ENCODE measurements around the gene SNRNP40.
"Not testable (repeated sequence)": the region's sequence is repeated elsewhere in the genome, so short reads cannot be mapped to it uniquely, and the experiment has no call there.

The SNRNP40 gene

DNA sequence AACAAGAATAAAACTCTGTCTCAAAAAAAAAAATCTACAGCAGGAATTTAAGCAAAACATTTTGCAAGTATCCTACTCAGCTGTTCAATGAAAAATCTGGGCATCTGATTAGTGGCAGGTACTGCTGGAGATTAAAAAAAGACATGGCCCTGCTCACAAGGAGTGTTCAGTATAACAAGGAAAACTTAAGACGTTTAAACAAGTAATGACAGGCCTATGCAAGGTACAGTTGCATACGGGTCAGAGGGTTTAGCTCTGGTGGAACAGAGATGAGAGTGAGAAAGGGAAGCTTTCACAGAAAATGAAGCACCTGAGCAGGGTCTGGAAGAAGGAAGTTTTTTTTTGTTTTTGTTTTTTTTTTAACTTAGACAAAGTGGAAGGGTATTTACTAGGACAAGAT, 23.0 kb downstream of the SNRNP40 start:
- DNase-seq (ENCODE audit: extremely low read depth, insufficient read length) = no peak
- peaks cover 15% of the 10 kb centered on the region for H3K36me3 ChIP-seq (ENCODE audit: control insufficient read depth, insufficient read depth, low read length)
- no peaks in the 10 kb centered on the region for H3K27me3 ChIP-seq (replicated peaks; ENCODE audit: control insufficient read depth, insufficient read depth, low read length)
- no peak overlapping the region for H3K4me3 ChIP-seq (replicated peaks; ENCODE audit: low read depth, low read length)
- TF ChIP-seq, protein P1, sequence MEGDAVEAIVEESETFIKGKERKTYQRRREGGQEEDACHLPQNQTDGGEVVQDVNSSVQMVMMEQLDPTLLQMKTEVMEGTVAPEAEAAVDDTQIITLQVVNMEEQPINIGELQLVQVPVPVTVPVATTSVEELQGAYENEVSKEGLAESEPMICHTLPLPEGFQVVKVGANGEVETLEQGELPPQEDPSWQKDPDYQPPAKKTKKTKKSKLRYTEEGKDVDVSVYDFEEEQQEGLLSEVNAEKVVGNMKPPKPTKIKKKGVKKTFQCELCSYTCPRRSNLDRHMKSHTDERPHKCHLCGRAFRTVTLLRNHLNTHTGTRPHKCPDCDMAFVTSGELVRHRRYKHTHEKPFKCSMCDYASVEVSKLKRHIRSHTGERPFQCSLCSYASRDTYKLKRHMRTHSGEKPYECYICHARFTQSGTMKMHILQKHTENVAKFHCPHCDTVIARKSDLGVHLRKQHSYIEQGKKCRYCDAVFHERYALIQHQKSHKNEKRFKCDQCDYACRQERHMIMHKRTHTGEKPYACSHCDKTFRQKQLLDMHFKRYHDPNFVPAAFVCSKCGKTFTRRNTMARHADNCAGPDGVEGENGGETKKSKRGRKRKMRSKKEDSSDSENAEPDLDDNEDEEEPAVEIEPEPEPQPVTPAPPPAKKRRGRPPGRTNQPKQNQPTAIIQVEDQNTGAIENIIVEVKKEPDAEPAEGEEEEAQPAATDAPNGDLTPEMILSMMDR (IDR thresholded peaks at IDR 0.05; ENCODE audit: insufficient read depth, low read length, poor library complexity, severe bottlenecking) = no peak

DNA sequence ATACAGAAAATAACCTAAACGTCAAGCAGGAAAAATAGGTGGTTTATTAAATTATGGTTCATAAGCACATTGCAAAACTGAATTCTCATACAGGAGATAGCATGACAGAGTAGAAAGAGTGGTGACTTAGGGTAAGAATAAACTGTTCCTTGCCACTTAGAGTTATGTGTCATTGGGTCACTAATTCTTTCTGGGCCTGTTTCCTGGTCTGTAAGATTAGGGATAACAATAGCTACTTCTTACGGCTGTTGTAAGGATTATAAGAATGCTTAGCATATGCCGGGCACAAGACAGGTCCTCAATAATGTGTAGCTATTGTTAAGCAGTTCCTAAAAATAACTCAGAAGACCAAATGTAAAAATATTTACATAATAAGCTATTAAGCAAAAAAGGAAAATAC, 24.2 kb downstream of the SNRNP40 start:
- no peak for DNase-seq (ENCODE audit: extremely low read depth, insufficient read length)
- Histone ChIP-seq H3K36me3 (ENCODE audit: control insufficient read depth, insufficient read depth, low read length) (peaks cover 15% of the 10 kb centered on the region), H3K4me3 (replicated peaks; ENCODE audit: low read depth, low read length) (no peak overlapping the region), H3K27me3 (replicated peaks; ENCODE audit: control insufficient read depth, insufficient read depth, low read length) (no peaks in the 10 kb centered on the region)
- TF ChIP-seq, protein P1 (IDR thresholded peaks at IDR 0.05; ENCODE audit: insufficient read depth, low read length, poor library complexity, severe bottlenecking) = no peak

DNA sequence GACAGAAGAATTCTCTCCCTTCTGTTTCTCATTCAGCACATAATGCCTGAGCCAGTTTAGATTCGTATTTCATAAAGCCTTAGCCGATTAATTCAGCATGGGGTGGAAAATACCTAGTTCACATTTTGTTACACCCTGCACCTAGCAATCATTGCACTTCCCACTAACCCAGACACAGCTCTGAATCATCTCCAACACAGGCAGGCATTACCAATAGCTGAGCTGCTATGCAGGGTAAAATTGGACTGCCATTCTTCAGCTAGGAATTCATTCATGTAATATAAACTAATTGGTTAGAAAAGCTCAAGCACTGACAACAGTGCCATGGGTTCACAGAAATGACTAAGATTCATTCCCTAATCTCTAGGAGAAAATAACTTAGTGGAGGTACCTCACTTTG, 30.0 kb downstream of the SNRNP40 start:
- Histone ChIP-seq H3K36me3 (ENCODE audit: control insufficient read depth, insufficient read depth, low read length) (peaks cover 18% of the 10 kb centered on the region), H3K4me3 (replicated peaks; ENCODE audit: low read depth, low read length) (no peak overlapping the region), H3K27me3 (replicated peaks; ENCODE audit: control insufficient read depth, insufficient read depth, low read length) (no peaks in the 10 kb centered on the region)
- no peak for DNase-seq (ENCODE audit: extremely low read depth, insufficient read length)
- TF ChIP-seq, protein P1 (IDR thresholded peaks at IDR 0.05; ENCODE audit: insufficient read depth, low read length, poor library complexity, severe bottlenecking) = no peak

DNA sequence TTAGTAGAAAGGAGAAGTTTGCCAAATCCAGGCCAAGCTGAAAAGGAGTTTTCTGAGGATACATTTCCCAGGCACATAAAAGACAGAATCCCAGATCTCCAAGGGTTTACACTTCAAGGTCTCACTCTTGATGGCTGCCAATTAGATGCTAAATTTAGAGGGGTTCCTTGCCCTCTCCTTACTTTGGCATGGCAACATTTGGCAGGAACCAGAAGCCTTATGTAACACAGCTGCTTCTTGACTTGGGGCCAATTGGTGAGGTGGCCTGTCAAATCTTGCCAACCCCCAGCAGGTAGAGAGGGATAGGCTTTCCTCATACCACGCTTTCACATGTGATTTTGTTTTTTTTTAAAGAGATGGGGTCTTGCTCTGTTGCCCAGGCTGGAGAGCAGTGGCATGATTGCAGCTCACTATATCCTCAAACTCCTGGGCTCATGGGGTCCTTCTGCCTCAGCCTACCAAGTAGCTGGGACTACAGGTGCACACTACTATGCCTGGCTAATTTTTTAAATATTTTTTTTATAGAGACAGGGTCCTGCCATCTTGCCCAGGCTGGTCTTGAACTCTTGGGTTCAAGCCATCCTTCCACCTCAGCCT, 31.7 kb downstream of the SNRNP40 start:
- H3K27me3 ChIP-seq (replicated peaks; ENCODE audit: control insufficient read depth, insufficient read depth, low read length) = no peaks in the 10 kb centered on the region
- TF ChIP-seq, protein P1 (IDR thresholded peaks at IDR 0.05; ENCODE audit: insufficient read depth, low read length, poor library complexity, severe bottlenecking) = no peak
- H3K4me3 ChIP-seq (replicated peaks; ENCODE audit: low read depth, low read length) = no peak overlapping the region
- no peak for DNase-seq (ENCODE audit: extremely low read depth, insufficient read length)
- peaks cover 16% of the 10 kb centered on the region for H3K36me3 ChIP-seq (ENCODE audit: control insufficient read depth, insufficient read depth, low read length)

DNA sequence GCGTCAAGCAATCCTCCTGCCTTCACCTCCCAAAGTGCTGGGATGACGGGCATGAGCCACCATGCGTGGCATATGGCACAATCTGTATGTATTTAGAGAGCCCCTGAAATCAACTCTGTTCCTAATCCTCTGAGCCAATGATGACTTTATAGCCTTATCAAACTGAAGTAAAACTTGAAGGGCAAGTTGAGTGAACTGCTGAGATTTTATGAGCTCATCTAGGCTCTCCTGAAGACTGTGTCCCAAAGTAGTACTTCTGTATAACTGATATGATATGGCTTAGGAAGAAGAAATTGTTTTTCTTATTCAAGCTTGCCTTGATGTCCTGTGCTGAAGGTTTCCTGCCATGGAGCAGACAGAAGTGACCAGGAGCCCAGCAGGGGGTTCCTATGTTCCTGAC, 33.2 kb downstream of the SNRNP40 start:
- peaks cover 15% of the 10 kb centered on the region for H3K36me3 ChIP-seq (ENCODE audit: control insufficient read depth, insufficient read depth, low read length)
- TF ChIP-seq, protein P1 (IDR thresholded peaks at IDR 0.05; ENCODE audit: insufficient read depth, low read length, poor library complexity, severe bottlenecking) = no peak

DNA sequence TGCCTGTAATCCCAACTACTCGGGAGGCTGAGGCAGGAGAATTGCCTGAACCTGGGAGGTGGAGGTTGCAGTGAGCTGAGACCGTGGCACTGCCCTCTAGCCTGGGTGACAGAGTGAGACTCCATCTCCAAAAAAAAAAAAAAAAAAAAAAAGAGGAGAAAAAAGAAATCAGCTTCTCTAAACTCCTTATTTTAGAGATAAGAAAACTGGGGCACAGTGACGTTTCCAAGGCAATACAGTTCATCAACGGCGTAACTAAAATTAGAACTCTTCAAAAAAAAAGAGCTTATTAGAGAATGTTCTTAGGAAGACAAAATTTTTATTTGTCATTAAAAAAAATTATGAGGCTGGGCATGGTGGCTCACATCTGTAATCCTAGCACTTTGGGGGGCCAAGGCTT, 34.2 kb downstream of the SNRNP40 start:
- not testable (repeated sequence) for H3K27me3 ChIP-seq (replicated peaks; ENCODE audit: control insufficient read depth, insufficient read depth, low read length); DNase-seq (ENCODE audit: extremely low read depth, insufficient read length); H3K4me3 ChIP-seq (replicated peaks; ENCODE audit: low read depth, low read length)
- H3K36me3 ChIP-seq (ENCODE audit: control insufficient read depth, insufficient read depth, low read length) = peaks cover 15% of the 10 kb centered on the region

More for the DNA sequence above, 33.2 kb downstream of the SNRNP40 start:
- DNase-seq (ENCODE audit: extremely low read depth, insufficient read length) = no peak
- Histone ChIP-seq H3K27me3 (replicated peaks; ENCODE audit: control insufficient read depth, insufficient read depth, low read length) (no peaks in the 10 kb centered on the region), H3K4me3 (replicated peaks; ENCODE audit: low read depth, low read length) (no peak overlapping the region)
